ENCODE data around the gene NOTCH2.
"Not testable (repeated sequence)": the region's sequence is repeated elsewhere in the genome, so short reads cannot be mapped to it uniquely, and the experiment has no call there.

The NOTCH2 gene

GRCh38 chr1:120048208-120048607 lies 21.3 kb downstream of the NOTCH2 start:
- DNase-seq: not testable (repeated sequence)

GRCh38 chr1:120041771-120042170 lies 27.7 kb downstream of the NOTCH2 start:
- DNase-seq: not testable (repeated sequence)

- not testable (repeated sequence) for DNase-seq
Observed at GRCh38 chr1:120032253-120032652, 37.2 kb downstream of the NOTCH2 start.

- DNase-seq: not testable (repeated sequence)
Observed at GRCh38 chr1:120023791-120024190, 45.7 kb downstream of the NOTCH2 start.

GRCh38 chr1:120014978-120015377 lies 54.5 kb downstream of the NOTCH2 start:
- DNase-seq: not testable (repeated sequence)

GRCh38 chr1:120008320-120008719 lies 61.1 kb downstream of the NOTCH2 start:
- DNase-seq: not testable (repeated sequence)

- DNase-seq: not testable (repeated sequence)
Observed at GRCh38 chr1:120007850-120008249, 61.6 kb downstream of the NOTCH2 start.

- DNase-seq: not testable (repeated sequence)
Observed at GRCh38 chr1:120001035-120001434, 68.4 kb downstream of the NOTCH2 start.

GRCh38 chr1:119996731-119997312 lies 72.6 kb downstream of the NOTCH2 start:
- not testable (repeated sequence) for DNase-seq

- DNase-seq: not testable (repeated sequence)
Observed at GRCh38 chr1:119995975-119996374, 73.5 kb downstream of the NOTCH2 start.

GRCh38 chr1:119988306-119989062 lies 81.0 kb downstream of the NOTCH2 start:
- DNase-seq: no peak

GRCh38 chr1:119987686-119988085 lies 81.8 kb downstream of the NOTCH2 start:
- DNase-seq: peak; percentile 24

GRCh38 chr1:119987112-119987511 lies 82.3 kb downstream of the NOTCH2 start:
- peak; percentile 33 for DNase-seq

GRCh38 chr1:119986007-119986497 lies 83.4 kb downstream of the NOTCH2 start:
- DNase-seq: no peak

- no peak for DNase-seq
Observed at GRCh38 chr1:119984771-119985170, 84.7 kb downstream of the NOTCH2 start.

- DNase-seq: no peak
Observed at GRCh38 chr1:119981986-119982815, 87.3 kb downstream of the NOTCH2 start.

- no peak for DNase-seq
Observed at GRCh38 chr1:119981496-119981895, 88.0 kb downstream of the NOTCH2 start.

GRCh38 chr1:119978018-119978505 lies 91.4 kb downstream of the NOTCH2 start:
- no peak for DNase-seq

GRCh38 chr1:119977113-119977736 lies 92.2 kb downstream of the NOTCH2 start:
- not testable (repeated sequence) for DNase-seq

GRCh38 chr1:119975582-119976254 lies 93.7 kb downstream of the NOTCH2 start:
- not testable (repeated sequence) for DNase-seq

GRCh38 chr1:119975006-119975405 lies 94.5 kb downstream of the NOTCH2 start:
- DNase-seq: no peak

GRCh38 chr1:119974013-119974412 lies 95.4 kb downstream of the NOTCH2 start:
- no peak for DNase-seq

Data from CD4-positive, alpha-beta T cell treated with Interleukin-4 for 4 hours (primary cell).